ENCODE data around the gene TMEM158. TPM values are rescaled to one million over a fixed set of nuclear protein-coding genes. Genes with fewer than 3 reads are reported as not detected.

TMEM158 gene
- total RNA-seq, 1 experiment from 2014 or later: not detected

DNA sequence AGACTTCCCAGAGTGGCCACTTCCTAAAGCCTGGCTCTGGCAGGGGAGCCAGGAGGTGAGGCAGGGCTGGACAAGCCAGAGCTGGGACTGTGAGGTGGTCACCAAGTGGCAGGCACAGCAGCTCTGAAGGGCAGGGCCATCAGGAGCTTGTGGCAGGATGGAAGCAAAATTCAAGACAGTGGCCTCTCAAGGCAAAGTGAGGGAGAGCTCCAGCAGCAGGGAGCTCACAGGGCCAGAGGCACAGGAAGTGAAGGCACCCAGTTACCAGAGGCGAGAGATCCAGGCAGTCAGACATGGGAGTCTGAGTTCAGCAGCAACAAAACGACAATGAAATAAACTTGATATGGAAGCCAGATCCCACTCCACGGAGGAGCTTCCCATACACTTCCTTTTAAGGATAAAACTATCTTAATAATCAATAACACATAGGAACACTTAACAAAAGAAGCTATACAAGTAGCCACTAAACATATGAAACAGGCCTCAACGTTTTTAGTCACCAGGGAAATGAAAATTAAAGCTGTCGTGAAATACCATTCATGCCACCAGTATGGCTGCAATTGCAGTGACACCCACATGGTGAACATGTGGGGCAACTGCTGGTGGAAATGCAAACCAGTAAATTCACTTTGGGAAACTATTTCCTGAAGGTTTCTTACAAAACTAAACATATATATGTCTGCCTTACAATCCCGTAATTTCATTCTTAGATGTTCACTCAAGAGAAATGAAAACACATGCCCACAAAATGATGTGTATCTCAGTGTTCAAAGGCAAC is 35.4 kb upstream of the TMEM158 start:
- H3K4me1 ChIP-seq (ENCODE audit: low read length): no peaks in the 10 kb centered on the region
- H3K79me2 ChIP-seq (ENCODE audit: low read length): no peaks in the 10 kb centered on the region
- H3K4me2 ChIP-seq (ENCODE audit: low read depth, low read length, poor library complexity, severe bottlenecking): no peak overlapping the region
- H3K9ac ChIP-seq (ENCODE audit: low read length): no peak overlapping the region
- H3K9me2 ChIP-seq (replicated peaks; ENCODE audit: insufficient read depth, low read length): no peaks in the 10 kb centered on the region
- no peaks in the 10 kb centered on the region for H4K20me1 ChIP-seq (ENCODE audit: insufficient read depth, low read depth, low read length)
- H3K4me3 ChIP-seq (ENCODE audit: low read length): no peak overlapping the region
- peak; percentile 37 for DNase-seq
- no peak overlapping the region for H2AFZ ChIP-seq (ENCODE audit: low read length)
- H3K36me3 ChIP-seq (ENCODE audit: insufficient read depth, low read length): no peaks in the 10 kb centered on the region
- H3K27me3 ChIP-seq (ENCODE audit: low read length): no peaks in the 10 kb centered on the region
- no peak overlapping the region for H3K27ac ChIP-seq (ENCODE audit: low read length)
- no peaks in the 10 kb centered on the region for H3K9me3 ChIP-seq (ENCODE audit: low read length)

DNA sequence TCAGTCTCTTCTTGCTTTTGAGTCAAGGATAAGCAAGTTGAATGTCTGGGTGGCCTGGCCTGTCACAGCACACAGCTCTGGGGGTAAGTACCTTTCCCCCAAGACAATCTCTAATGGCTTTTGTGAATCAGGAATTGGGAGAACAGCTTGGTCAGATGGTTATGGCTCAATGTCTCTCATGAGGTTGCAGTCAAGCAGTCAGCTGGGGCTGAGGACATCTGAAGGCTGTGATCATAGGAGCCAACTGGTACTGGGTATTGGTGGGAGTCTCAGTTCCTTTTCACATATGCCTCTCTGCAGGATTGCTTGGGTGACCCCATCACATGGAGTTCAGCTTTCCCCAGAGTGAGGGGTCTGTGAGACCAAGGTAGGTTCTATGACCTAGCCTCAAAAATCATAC is 33.0 kb upstream of the TMEM158 start:
- no peak overlapping the region for H3K27ac ChIP-seq (ENCODE audit: low read length)
- DNase-seq: no peak
- H3K9me3 ChIP-seq (ENCODE audit: low read length): no peaks in the 10 kb centered on the region
- no peaks in the 10 kb centered on the region for H3K9me2 ChIP-seq (replicated peaks; ENCODE audit: insufficient read depth, low read length)
- H3K79me2 ChIP-seq (ENCODE audit: low read length): no peaks in the 10 kb centered on the region
- no peaks in the 10 kb centered on the region for H4K20me1 ChIP-seq (ENCODE audit: insufficient read depth, low read depth, low read length)
- no peak overlapping the region for H3K9ac ChIP-seq (ENCODE audit: low read length)
- H3K36me3 ChIP-seq (ENCODE audit: insufficient read depth, low read length): no peaks in the 10 kb centered on the region
- H2AFZ ChIP-seq (ENCODE audit: low read length): no peak overlapping the region
- H3K4me3 ChIP-seq (ENCODE audit: low read length): no peak overlapping the region
- H3K4me1 ChIP-seq (ENCODE audit: low read length): no peaks in the 10 kb centered on the region
- H3K4me2 ChIP-seq (ENCODE audit: low read depth, low read length, poor library complexity, severe bottlenecking): no peak overlapping the region
- no peaks in the 10 kb centered on the region for H3K27me3 ChIP-seq (ENCODE audit: low read length)

DNA sequence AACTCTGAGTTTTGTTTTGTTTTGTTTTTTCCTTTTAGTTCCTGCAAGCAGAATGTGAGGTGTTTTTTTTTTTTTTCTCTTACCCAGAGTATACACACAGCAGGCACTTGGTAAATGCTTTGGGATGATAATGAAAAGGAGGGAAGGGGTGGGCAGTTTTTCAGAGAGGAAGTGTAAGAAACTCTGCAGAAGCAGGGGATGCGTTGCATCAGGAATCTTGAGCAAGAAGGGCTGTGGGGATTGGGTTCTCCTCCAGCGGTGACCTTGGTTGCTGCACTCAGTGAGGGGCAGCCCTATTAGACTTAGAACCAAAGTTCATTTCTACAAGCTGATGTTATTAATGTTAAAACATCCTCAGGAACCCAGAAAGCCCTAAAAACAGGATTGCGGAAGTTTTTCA is 32.2 kb upstream of the TMEM158 start:
- Histone ChIP-seq H3K4me3 (ENCODE audit: low read length) (no peak overlapping the region), H3K9ac (ENCODE audit: low read length) (no peak overlapping the region), H3K79me2 (ENCODE audit: low read length) (no peaks in the 10 kb centered on the region), H3K27ac (ENCODE audit: low read length) (no peak overlapping the region), H3K9me3 (ENCODE audit: low read length) (no peaks in the 10 kb centered on the region), H3K9me2 (replicated peaks; ENCODE audit: insufficient read depth, low read length) (no peaks in the 10 kb centered on the region), H3K36me3 (ENCODE audit: insufficient read depth, low read length) (no peaks in the 10 kb centered on the region), H3K4me1 (ENCODE audit: low read length) (no peaks in the 10 kb centered on the region), H3K4me2 (ENCODE audit: low read depth, low read length, poor library complexity, severe bottlenecking) (no peak overlapping the region), H2AFZ (ENCODE audit: low read length) (no peak overlapping the region), H3K27me3 (ENCODE audit: low read length) (no peaks in the 10 kb centered on the region), H4K20me1 (ENCODE audit: insufficient read depth, low read depth, low read length) (no peaks in the 10 kb centered on the region)
- DNase-seq: no peak

DNA sequence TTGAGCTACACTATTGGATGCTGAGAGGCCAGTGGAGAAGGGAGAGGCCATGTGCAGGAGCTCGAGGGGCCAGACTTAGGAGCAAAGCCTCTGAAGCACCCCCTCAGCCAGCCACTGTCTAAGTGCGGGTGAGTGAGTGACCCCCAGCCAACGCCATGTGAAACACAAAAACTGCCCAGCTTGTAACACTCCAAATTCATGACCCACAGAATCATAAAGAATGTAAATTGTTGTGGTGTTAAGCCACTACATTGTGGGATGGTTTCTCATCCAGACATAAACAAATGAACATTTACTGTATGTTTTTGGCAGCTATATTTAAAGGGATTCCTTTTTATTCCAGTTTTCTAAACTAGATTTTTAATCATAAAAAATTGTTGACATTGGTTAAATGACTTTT is 27.2 kb upstream of the TMEM158 start:
- H3K4me3 ChIP-seq (ENCODE audit: low read length): no peak overlapping the region
- no peak for DNase-seq
- no peak overlapping the region for H3K4me2 ChIP-seq (ENCODE audit: low read depth, low read length, poor library complexity, severe bottlenecking)
- H3K79me2 ChIP-seq (ENCODE audit: low read length): no peaks in the 10 kb centered on the region
- no peaks in the 10 kb centered on the region for H3K27me3 ChIP-seq (ENCODE audit: low read length)
- H4K20me1 ChIP-seq (ENCODE audit: insufficient read depth, low read depth, low read length): no peaks in the 10 kb centered on the region
- H2AFZ ChIP-seq (ENCODE audit: low read length): no peak overlapping the region
- H3K9ac ChIP-seq (ENCODE audit: low read length): no peak overlapping the region
- H3K27ac ChIP-seq (ENCODE audit: low read length): no peak overlapping the region
- no peaks in the 10 kb centered on the region for H3K9me2 ChIP-seq (replicated peaks; ENCODE audit: insufficient read depth, low read length)
- peaks cover 5% of the 10 kb centered on the region; the same call in 1 of the 2 replicates for H3K4me1 ChIP-seq (ENCODE audit: low read length)
- no peaks in the 10 kb centered on the region for H3K36me3 ChIP-seq (ENCODE audit: insufficient read depth, low read length)
- H3K9me3 ChIP-seq (ENCODE audit: low read length): no peaks in the 10 kb centered on the region

DNA sequence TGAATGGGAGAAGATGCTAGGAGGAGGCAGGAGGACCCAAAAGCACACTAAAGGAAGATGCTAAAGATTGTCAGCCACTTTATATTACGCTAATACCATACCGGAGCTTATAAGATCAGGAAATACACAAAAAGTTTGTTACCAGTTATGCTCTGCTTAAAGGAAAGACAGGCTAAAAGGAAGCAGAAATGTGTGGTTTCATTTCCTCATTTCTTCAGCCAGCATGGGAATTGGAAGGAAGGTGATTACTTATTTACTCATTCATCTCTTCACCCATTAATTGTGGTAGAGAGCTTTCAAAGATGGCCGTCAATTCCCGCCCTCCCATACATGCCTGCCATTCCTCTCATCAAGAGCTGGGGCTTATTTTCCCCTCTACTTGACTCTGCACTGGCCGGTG is 26.7 kb upstream of the TMEM158 start:
- H3K4me2 ChIP-seq (ENCODE audit: low read depth, low read length, poor library complexity, severe bottlenecking): no peak overlapping the region
- no peaks in the 10 kb centered on the region for H3K9me2 ChIP-seq (replicated peaks; ENCODE audit: insufficient read depth, low read length)
- H3K9me3 ChIP-seq (ENCODE audit: low read length): no peaks in the 10 kb centered on the region
- H3K27me3 ChIP-seq (ENCODE audit: low read length): no peaks in the 10 kb centered on the region
- no peak overlapping the region for H2AFZ ChIP-seq (ENCODE audit: low read length)
- peaks cover 5% of the 10 kb centered on the region; the same call in 1 of the 2 replicates for H3K4me1 ChIP-seq (ENCODE audit: low read length)
- H4K20me1 ChIP-seq (ENCODE audit: insufficient read depth, low read depth, low read length): no peaks in the 10 kb centered on the region
- H3K4me3 ChIP-seq (ENCODE audit: low read length): no peak overlapping the region
- no peak for DNase-seq
- H3K9ac ChIP-seq (ENCODE audit: low read length): no peak overlapping the region
- H3K36me3 ChIP-seq (ENCODE audit: insufficient read depth, low read length): no peaks in the 10 kb centered on the region
- no peak overlapping the region for H3K27ac ChIP-seq (ENCODE audit: low read length)
- H3K79me2 ChIP-seq (ENCODE audit: low read length): no peaks in the 10 kb centered on the region

DNA sequence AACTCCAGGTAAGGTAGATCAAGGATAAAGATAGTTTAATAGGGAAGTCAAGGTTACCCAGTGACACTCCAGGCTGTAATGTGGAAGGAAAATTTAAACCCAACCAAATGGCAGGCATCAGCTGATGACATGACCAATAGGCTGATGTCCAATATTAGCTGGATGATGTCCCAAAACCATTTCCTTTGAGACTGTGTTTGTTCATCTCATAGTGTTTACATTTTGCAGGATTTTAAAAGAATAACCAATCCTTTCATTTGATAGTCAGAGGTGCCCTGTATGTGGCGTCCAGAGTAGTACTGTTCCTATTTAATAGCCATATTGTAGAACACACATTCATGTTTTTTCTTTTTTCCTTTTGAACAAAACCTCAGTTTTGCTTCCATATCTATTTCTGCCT is 23.3 kb upstream of the TMEM158 start:
- no peaks in the 10 kb centered on the region for H3K9me2 ChIP-seq (replicated peaks; ENCODE audit: insufficient read depth, low read length)
- no peaks in the 10 kb centered on the region for H3K79me2 ChIP-seq (ENCODE audit: low read length)
- H3K27me3 ChIP-seq (ENCODE audit: low read length): no peaks in the 10 kb centered on the region
- H3K27ac ChIP-seq (ENCODE audit: low read length): no peak overlapping the region
- no peak overlapping the region for H2AFZ ChIP-seq (ENCODE audit: low read length)
- no peaks in the 10 kb centered on the region for H3K36me3 ChIP-seq (ENCODE audit: insufficient read depth, low read length)
- DNase-seq: no peak
- H3K4me2 ChIP-seq (ENCODE audit: low read depth, low read length, poor library complexity, severe bottlenecking): no peak overlapping the region
- no peak overlapping the region for H3K4me3 ChIP-seq (ENCODE audit: low read length)
- H3K4me1 ChIP-seq (ENCODE audit: low read length): peaks cover 5% of the 10 kb centered on the region; the same call in 1 of the 2 replicates
- H3K9ac ChIP-seq (ENCODE audit: low read length): no peak overlapping the region
- no peaks in the 10 kb centered on the region for H4K20me1 ChIP-seq (ENCODE audit: insufficient read depth, low read depth, low read length)
- H3K9me3 ChIP-seq (ENCODE audit: low read length): no peaks in the 10 kb centered on the region

DNA sequence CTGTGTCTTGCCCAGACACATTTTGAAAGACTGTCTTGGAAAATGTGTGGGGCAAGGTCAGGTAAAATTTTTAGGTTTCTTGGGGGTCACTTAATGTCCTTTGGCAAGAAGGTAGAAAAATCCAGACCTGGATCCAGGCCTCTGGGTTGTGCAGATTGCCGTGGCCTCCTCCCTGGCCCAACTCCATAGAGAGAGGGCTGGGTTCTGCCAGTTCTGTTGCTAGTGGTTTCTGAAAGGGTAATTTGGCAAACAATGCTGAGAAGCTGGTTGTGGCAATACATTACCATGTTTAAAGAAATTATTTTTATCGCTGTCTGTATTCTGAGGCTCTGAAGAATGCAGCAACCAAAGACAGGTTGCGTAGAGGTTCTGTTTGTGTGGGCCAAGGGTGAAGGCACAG is 20.2 kb upstream of the TMEM158 start:
- no peak for DNase-seq
- H3K9ac ChIP-seq (ENCODE audit: low read length): no peak overlapping the region
- no peaks in the 10 kb centered on the region for H3K27me3 ChIP-seq (ENCODE audit: low read length)
- no peak overlapping the region for H3K4me3 ChIP-seq (ENCODE audit: low read length)
- no peak overlapping the region for H3K4me2 ChIP-seq (ENCODE audit: low read depth, low read length, poor library complexity, severe bottlenecking)
- H3K36me3 ChIP-seq (ENCODE audit: insufficient read depth, low read length): no peaks in the 10 kb centered on the region
- no peaks in the 10 kb centered on the region for H3K4me1 ChIP-seq (ENCODE audit: low read length)
- H3K27ac ChIP-seq (ENCODE audit: low read length): no peak overlapping the region
- no peaks in the 10 kb centered on the region for H3K9me3 ChIP-seq (ENCODE audit: low read length)
- no peaks in the 10 kb centered on the region for H4K20me1 ChIP-seq (ENCODE audit: insufficient read depth, low read depth, low read length)
- no peaks in the 10 kb centered on the region for H3K79me2 ChIP-seq (ENCODE audit: low read length)
- H3K9me2 ChIP-seq (replicated peaks; ENCODE audit: insufficient read depth, low read length): no peaks in the 10 kb centered on the region
- H2AFZ ChIP-seq (ENCODE audit: low read length): no peak overlapping the region

DNA sequence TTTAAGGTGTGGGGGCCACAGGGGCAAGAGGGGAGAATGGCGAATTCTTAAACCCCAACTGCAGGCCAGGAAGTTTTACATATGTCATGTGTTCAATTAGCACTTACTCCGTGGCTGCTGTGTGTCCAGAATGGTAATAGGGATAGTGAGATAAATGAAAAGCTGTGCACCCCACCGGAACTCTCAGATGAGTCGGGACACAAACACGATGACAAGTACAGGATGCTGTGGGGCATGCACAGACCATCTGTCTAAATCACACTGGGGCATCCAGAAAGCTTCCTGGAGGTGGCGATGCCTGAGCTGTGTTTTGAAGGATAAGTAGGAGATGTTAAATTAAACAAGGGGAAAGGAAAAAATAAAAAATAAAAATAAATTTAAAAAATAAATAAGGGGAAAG is 18.3 kb upstream of the TMEM158 start:
- Histone ChIP-seq H3K36me3 (ENCODE audit: insufficient read depth, low read length) (no peaks in the 10 kb centered on the region), H3K79me2 (ENCODE audit: low read length) (no peaks in the 10 kb centered on the region), H4K20me1 (ENCODE audit: insufficient read depth, low read depth, low read length) (no peaks in the 10 kb centered on the region), H3K4me2 (ENCODE audit: low read depth, low read length, poor library complexity, severe bottlenecking) (no peak overlapping the region), H3K27me3 (ENCODE audit: low read length) (no peaks in the 10 kb centered on the region), H3K9ac (ENCODE audit: low read length) (no peak overlapping the region), H3K27ac (ENCODE audit: low read length) (no peak overlapping the region), H3K4me1 (ENCODE audit: low read length) (peaks cover 14% of the 10 kb centered on the region), H2AFZ (ENCODE audit: low read length) (no peak overlapping the region), H3K9me3 (ENCODE audit: low read length) (no peaks in the 10 kb centered on the region), H3K9me2 (replicated peaks; ENCODE audit: insufficient read depth, low read length) (no peaks in the 10 kb centered on the region), H3K4me3 (ENCODE audit: low read length) (no peak overlapping the region)
- no peak for DNase-seq

All from Karpas-422 (cell line).